HEK293 (cell line): ENCODE data around the gene PHF12.

Experiments used
- CTCF ChIA-PET: fragments of 350-600 bp; formaldehyde crosslinking; extraction: SDS; loops from one replicate; lab custom pipeline; 2021; ENCODE audit warnings: antibody characterized with exemption; lab: Yijun Ruan, JAX
- POLR2A ChIA-PET: fragments of 300-600 bp; formaldehyde crosslinking; extraction: SDS; loops from one replicate; lab custom pipeline; 2020; ENCODE audit warnings: antibody characterized with exemption, inconsistent platforms; lab: Yijun Ruan, JAX
- H3K27ac ChIP-seq: fragments of 200-500 bp; sonication (Bioruptor generic); 2 replicates; pipeline ENCODE4 v1.5.1; 2014; ENCODE audit warnings: low read depth, low read length, control low read depth, inconsistent platforms; ENCODE audit errors: extremely low read depth
- H3K36me3 ChIP-seq, 2 experiments: fragments of 200-500 bp in 1 of 2; sonication (Bioruptor generic) in 1 of 2; 1 replicate in 1 of 2; 2 replicates in 1 of 2; pipeline ENCODE4 v1.5.1; 2014 to 2017; ENCODE audit warnings: inconsistent platforms in 2 of 2, low read length in 2 of 2; ENCODE audit not compliant: control insufficient read depth in 2 of 2, insufficient read depth in 1 of 2
- H3K4me1 ChIP-seq: fragments of 200-500 bp; sonication (Bioruptor generic); 2 replicates; pipeline ENCODE4 v1.5.1; 2014; ENCODE audit warnings: mild to moderate bottlenecking, low read length, inconsistent platforms; ENCODE audit not compliant: control insufficient read depth, insufficient read depth
- H3K4me3 ChIP-seq: 2 replicates; pipeline ENCODE4 v1.5.1; 2011; ENCODE audit warnings: low read depth, mild to moderate bottlenecking, control low read depth, low read length, moderate library complexity
- H3K9me3 ChIP-seq: fragments of 200-500 bp; sonication (Bioruptor generic); 2 replicates; pipeline ENCODE4 v1.5.1; 2014; ENCODE audit warnings: low read depth, low read length, inconsistent platforms; ENCODE audit not compliant: control insufficient read depth, insufficient read depth
- BCL11A ChIP-seq: fragments of 450-650 bp; formaldehyde crosslinking; IDR thresholded peaks from 2 replicates; pipeline ENCODE4 v1.5.1; 2016; ENCODE audit warnings: low read depth, missing biosample characterization, missing genetic modification characterization
- PRDM6 ChIP-seq: fragments of 450-650 bp; formaldehyde crosslinking; IDR thresholded peaks from 2 replicates; pipeline ENCODE4 v1.5.1; 2017; ENCODE audit warnings: missing biosample characterization, missing genetic modification characterization
- SALL2 ChIP-seq: fragments of 450-650 bp; formaldehyde crosslinking; IDR thresholded peaks from 2 replicates; pipeline ENCODE4 v1.5.0; 2017; ENCODE audit warnings: missing biosample characterization, mild to moderate bottlenecking, missing genetic modification characterization, borderline replicate concordance
- TRIM28 ChIP-seq: IDR thresholded peaks from 2 replicates; pipeline ENCODE4 v1.6.1; 2011; ENCODE audit warnings: low read length, control low read depth, borderline replicate concordance
- ZBTB20 ChIP-seq: fragments of 450-650 bp; formaldehyde crosslinking; IDR thresholded peaks from 2 replicates; pipeline ENCODE4 v1.5.1; 2016; ENCODE audit warnings: missing biosample characterization, missing genetic modification characterization
- ZNF112 ChIP-seq: fragments of 450-650 bp; formaldehyde crosslinking; IDR thresholded peaks from 2 replicates; pipeline ENCODE4 v1.5.0; 2017; ENCODE audit warnings: missing biosample characterization, missing genetic modification characterization
- ZNF133 ChIP-seq: fragments of 450-650 bp; formaldehyde crosslinking; IDR thresholded peaks from 2 replicates; pipeline ENCODE4 v1.5.1; 2016; ENCODE audit warnings: missing biosample characterization, missing genetic modification characterization
- ZNF155 ChIP-seq: fragments of 450-650 bp; formaldehyde crosslinking; IDR thresholded peaks from 2 replicates; pipeline ENCODE4 v1.5.1; 2016; ENCODE audit warnings: missing biosample characterization, missing genetic modification characterization
- ZNF169 ChIP-seq: fragments of 450-650 bp; formaldehyde crosslinking; IDR thresholded peaks from 2 replicates; pipeline ENCODE4 v1.5.1; 2016; ENCODE audit warnings: missing biosample characterization, missing genetic modification characterization
- ZNF174 ChIP-seq: fragments of 450-650 bp; formaldehyde crosslinking; IDR thresholded peaks from 2 replicates; pipeline ENCODE4 v1.5.0; 2017; ENCODE audit warnings: missing biosample characterization, mild to moderate bottlenecking, missing genetic modification characterization
- ZNF324 ChIP-seq: fragments of 450-650 bp; formaldehyde crosslinking; IDR thresholded peaks from 2 replicates; pipeline ENCODE4 v1.5.1; 2016; ENCODE audit warnings: missing biosample characterization, missing genetic modification characterization
- ZNF529 ChIP-seq: fragments of 450-650 bp; formaldehyde crosslinking; IDR thresholded peaks from 2 replicates; pipeline ENCODE4 v1.5.1; 2017; ENCODE audit warnings: missing genetic modification characterization, missing biosample characterization; ENCODE audit not compliant: insufficient replicate concordance
- ZNF548 ChIP-seq: fragments of 450-650 bp; formaldehyde crosslinking; IDR thresholded peaks from 2 replicates; pipeline ENCODE4 v1.5.1; 2016; ENCODE audit warnings: missing biosample characterization, missing genetic modification characterization
- ZNF580 ChIP-seq: fragments of 450-650 bp; formaldehyde crosslinking; IDR thresholded peaks from 2 replicates; pipeline ENCODE4 v1.5.1; 2016; ENCODE audit warnings: missing biosample characterization, missing genetic modification characterization
- ZNF610 ChIP-seq: fragments of 450-650 bp; formaldehyde crosslinking; IDR thresholded peaks from 2 replicates; pipeline ENCODE4 v1.5.1; 2016; ENCODE audit warnings: missing biosample characterization, missing genetic modification characterization, borderline replicate concordance
- ZNF747 ChIP-seq: fragments of 450-650 bp; formaldehyde crosslinking; IDR thresholded peaks from 2 replicates; pipeline ENCODE4 v1.5.1; 2016; ENCODE audit warnings: missing biosample characterization, missing genetic modification characterization
- TF ChIP-seq, protein P1 (sequence below): fragments of 450-650 bp; formaldehyde crosslinking; IDR thresholded peaks from 2 replicates; pipeline ENCODE4 v1.5.1; 2016; ENCODE audit warnings: missing biosample characterization, missing genetic modification characterization
- TF ChIP-seq, protein P2 (sequence below): fragments of 450-650 bp; formaldehyde crosslinking; IDR thresholded peaks from 2 replicates; pipeline ENCODE4 v1.5.1; 2016; ENCODE audit warnings: missing biosample characterization, missing genetic modification characterization, low read depth

Gene PHF12

GRCh38 chr17:28862561-28862960, 88.8 kb downstream of the PHF12 start:
- Histone ChIP-seq H3K9me3 (no peaks in the 10 kb centered on the region), H3K36me3 (peaks cover 19 to 34% of the 10 kb centered on the region in 2 experiments), H3K27ac (no peak overlapping the region), H3K4me1 (no peaks in the 10 kb centered on the region), H3K4me3 (no peak overlapping the region)
- ChIA-PET CTCF (interaction anchor here (1.3 to 2.1 kb wide), 5 partner anchors 11 to 99 kb away, joined by 4 to 12 read pairs (median 6); no protein-coding TSS in a partner anchor), POLR2A (interaction anchor here (0.6 to 2.0 kb wide), 2 partner anchors 9 to 14 kb away, joined by 5 read pairs; no protein-coding TSS in a partner anchor)
- no peak for TF ChIP-seq ZNF112 (tag by site-specific recombination)
- no peak for TF ChIP-seq PRDM6 (tag by site-specific recombination)
- no peak for TF ChIP-seq ZNF548 (tag by site-specific recombination)

DNA sequence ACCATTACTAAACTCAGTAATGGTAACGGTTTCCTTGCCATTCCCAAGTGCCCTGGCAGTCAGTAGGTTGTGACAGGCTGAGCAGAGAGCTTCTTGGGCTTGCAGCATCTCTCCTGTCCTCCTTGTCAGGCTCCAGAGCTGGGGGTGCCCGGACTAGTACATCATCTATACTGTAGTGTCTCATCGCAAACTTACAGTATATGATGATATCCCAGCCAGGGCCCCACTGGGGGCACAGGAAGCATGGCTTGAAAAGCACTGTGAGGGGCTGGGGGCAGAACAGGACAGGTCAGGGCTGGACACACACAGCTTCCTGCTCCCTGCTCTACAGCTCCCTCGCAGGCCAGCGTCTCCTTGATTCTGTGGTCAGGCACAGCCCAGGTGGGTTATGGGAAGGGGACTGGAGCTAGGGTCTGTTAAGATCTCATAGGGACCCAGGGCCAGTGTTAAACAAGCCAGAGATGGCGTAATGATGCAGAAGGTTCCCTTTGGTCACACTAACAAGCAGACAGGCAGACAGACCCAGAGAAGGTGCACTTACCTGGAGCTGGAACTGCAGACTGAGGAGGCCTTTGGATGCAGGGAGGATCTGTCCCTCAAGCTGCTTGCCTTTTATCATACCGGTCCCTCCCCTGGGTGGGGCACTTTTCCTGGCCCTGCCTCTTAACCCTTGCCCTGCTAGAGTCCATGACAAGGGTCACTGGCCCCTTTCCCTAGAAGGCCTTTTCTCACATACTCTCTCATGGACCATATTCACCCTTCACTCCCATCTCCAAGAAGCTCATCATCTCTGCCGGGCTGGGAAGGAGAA, 89.7 kb downstream of the PHF12 start:
- H3K36me3 ChIP-seq: peaks cover 21 to 43% of the 10 kb centered on the region in 2 experiments
- H3K4me3 ChIP-seq: no peak overlapping the region
- no peak overlapping the region for H3K27ac ChIP-seq
- H3K4me1 ChIP-seq: no peaks in the 10 kb centered on the region
- ChIA-PET CTCF (interaction anchor here (0.7 to 2.1 kb wide), 9 partner anchors 10 to 255 kb away, joined by 3 to 12 read pairs (median 4); no protein-coding TSS in a partner anchor), POLR2A (interaction anchor here (0.5 to 2.0 kb wide), 7 partner anchors 10 to 136 kb away, joined by 3 to 11 read pairs (median 4); partner anchors contain the start of gene FAM222B)
- TF ChIP-seq ZNF610 (tag by site-specific recombination) (no peak), ZNF155 (no peak), ZNF133 (tag by site-specific recombination) (no peak), SALL2 (tag by site-specific recombination) (no peak), ZNF324 (tag by site-specific recombination) (no peak)
- TF ChIP-seq, protein P1, sequence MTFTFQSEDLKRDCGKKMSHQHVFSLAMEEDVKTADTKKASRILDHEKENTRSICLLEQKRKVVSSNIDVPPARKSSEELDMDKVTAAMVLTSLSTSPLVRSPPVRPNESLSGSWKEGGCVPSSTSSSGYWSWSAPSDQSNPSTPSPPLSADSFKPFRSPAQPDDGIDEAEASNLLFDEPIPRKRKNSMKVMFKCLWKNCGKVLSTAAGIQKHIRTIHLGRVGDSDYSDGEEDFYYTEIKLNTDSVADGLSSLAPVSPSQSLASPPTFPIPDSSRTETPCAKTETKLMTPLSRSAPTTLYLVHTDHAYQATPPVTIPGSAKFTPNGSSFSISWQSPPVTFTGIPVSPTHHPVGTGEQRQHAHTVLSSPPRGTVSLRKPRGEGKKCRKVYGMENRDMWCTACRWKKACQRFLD: no peak
- no peaks in the 10 kb centered on the region for H3K9me3 ChIP-seq

DNA sequence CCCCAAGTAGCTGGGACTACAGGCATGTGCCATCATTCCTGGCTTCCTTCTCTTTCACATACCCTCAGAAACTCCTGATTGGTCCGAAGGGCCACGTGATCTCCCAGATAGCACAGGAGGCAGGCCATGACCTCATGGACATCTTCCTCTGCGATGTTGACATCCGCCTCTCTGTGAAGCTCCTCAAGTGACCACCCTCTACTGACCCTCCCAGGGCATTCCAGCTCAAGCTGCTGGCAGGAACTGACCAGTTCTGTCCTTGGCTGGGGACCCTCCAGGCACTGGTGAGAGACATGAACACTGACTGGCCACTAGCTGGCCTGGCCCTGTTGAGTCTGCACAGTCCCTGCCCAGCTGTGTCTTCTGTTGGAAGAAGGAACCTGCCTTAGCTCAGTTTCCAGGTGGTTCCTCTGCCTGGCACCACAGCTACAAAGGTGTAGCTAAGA, 90.9 kb downstream of the PHF12 start:
- TF ChIP-seq, protein P2, sequence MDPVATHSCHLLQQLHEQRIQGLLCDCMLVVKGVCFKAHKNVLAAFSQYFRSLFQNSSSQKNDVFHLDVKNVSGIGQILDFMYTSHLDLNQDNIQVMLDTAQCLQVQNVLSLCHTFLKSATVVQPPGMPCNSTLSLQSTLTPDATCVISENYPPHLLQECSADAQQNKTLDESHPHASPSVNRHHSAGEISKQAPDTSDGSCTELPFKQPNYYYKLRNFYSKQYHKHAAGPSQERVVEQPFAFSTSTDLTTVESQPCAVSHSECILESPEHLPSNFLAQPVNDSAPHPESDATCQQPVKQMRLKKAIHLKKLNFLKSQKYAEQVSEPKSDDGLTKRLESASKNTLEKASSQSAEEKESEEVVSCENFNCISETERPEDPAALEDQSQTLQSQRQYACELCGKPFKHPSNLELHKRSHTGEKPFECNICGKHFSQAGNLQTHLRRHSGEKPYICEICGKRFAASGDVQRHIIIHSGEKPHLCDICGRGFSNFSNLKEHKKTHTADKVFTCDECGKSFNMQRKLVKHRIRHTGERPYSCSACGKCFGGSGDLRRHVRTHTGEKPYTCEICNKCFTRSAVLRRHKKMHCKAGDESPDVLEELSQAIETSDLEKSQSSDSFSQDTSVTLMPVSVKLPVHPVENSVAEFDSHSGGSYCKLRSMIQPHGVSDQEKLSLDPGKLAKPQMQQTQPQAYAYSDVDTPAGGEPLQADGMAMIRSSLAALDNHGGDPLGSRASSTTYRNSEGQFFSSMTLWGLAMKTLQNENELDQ (tag by site-specific recombination): no peak
- TF ChIP-seq ZNF529 (tag by site-specific recombination) (no peak), BCL11A (no peak), ZNF747 (tag by site-specific recombination) (no peak), ZNF174 (tag by site-specific recombination) (no peak), ZNF169 (tag by site-specific recombination) (no peak), ZBTB20 (tag by site-specific recombination) (no peak), TRIM28 (no peak), ZNF580 (tag by site-specific recombination) (no peak)
- no peak overlapping the region for H3K4me3 ChIP-seq
- CTCF ChIA-PET: interaction anchor here (1.0 to 1.3 kb wide), 2 partner anchors 11 to 18 kb away, joined by 3 to 7 read pairs; no protein-coding TSS in a partner anchor
- H3K4me1 ChIP-seq: peaks cover 4% of the 10 kb centered on the region; the same call in 1 of the 2 replicates
- POLR2A ChIA-PET: interaction anchor here (0.8 to 1.8 kb wide), 2 partner anchors 18 to 37 kb away, joined by 3 to 11 read pairs; partner anchors contain the start of genes FAM222B and FLOT2
- H3K9me3 ChIP-seq: no peaks in the 10 kb centered on the region
- H3K36me3 ChIP-seq: peaks cover 21 to 49% of the 10 kb centered on the region in 2 experiments
- H3K27ac ChIP-seq: no peak overlapping the region
